Measurements from ENCODE around the gene TPPP3.

- no peak for TF ChIP-seq EZH2 (optimal IDR thresholded peaks at IDR 0.05; ENCODE audit: low read depth, low read length)
- TF ChIP-seq CTCF (IDR thresholded peaks at IDR 0.05; ENCODE audit: low read length), result no peak
These were observed 6.3 kb downstream of the TPPP3 start for GRCh38 chr16:67386861-67387455.

Data from MM.1S (cell line).